Skeletal muscle tissue (tissue), 4 donors: ENCODE measurements around the gene LRRIQ3. TPM values are rescaled to one million over a fixed set of nuclear protein-coding genes. Genes with fewer than 3 reads are reported as not detected.

ENCODE experiments used
- H3K27ac ChIP-seq: one replicate; pipeline ENCODE4 v1.7.0; 2013; ENCODE audit warnings: mild to moderate bottlenecking, low read depth, low read length, inconsistent platforms
- H3K27me3 ChIP-seq, 3 donors: one replicate each; pipeline ENCODE4 v1.7.0; 2013; ENCODE audit warnings: low read length in 3 of 3; ENCODE audit not compliant: control insufficient read depth in 3 of 3, insufficient read depth in 3 of 3
- H3K36me3 ChIP-seq, 3 donors: one replicate each; pipeline ENCODE4 v1.7.0; 2013; ENCODE audit warnings: low read length in 3 of 3; ENCODE audit not compliant: control insufficient read depth in 3 of 3, insufficient read depth in 3 of 3
- H3K4me1 ChIP-seq, 3 donors: one replicate each; pipeline ENCODE4 v1.7.0; 2013; ENCODE audit warnings: low read length in 3 of 3, mild to moderate bottlenecking in 3 of 3; ENCODE audit not compliant: control insufficient read depth in 3 of 3, insufficient read depth in 3 of 3
- H3K4me3 ChIP-seq, 3 donors: one replicate each; pipeline ENCODE4 v1.7.0; 2013; ENCODE audit warnings: low read length in 3 of 3
- H3K9ac ChIP-seq, 3 donors: one replicate each; pipeline ENCODE4 v1.7.0; 2013; ENCODE audit warnings: low read length in 3 of 3, mild to moderate bottlenecking in 3 of 3, moderate library complexity in 2 of 3, low read depth in 1 of 3
- H3K9me3 ChIP-seq, 3 donors: one replicate each; pipeline ENCODE4 v1.7.0; 2013; ENCODE audit warnings: low read length in 3 of 3; ENCODE audit not compliant: control insufficient read depth in 3 of 3
- total RNA-seq: library from RNA; depleted of rRNA; stranded (reverse); fragments of >200 nt; gene quantifications from one replicate; pipeline ENCODE4 v1.2.3, GENCODE V29; 2014
- donor health status: Osteomylitis.

LRRIQ3 gene
- total RNA-seq, 1 donor from 2014 or later = 1.0 TPM

DNA sequence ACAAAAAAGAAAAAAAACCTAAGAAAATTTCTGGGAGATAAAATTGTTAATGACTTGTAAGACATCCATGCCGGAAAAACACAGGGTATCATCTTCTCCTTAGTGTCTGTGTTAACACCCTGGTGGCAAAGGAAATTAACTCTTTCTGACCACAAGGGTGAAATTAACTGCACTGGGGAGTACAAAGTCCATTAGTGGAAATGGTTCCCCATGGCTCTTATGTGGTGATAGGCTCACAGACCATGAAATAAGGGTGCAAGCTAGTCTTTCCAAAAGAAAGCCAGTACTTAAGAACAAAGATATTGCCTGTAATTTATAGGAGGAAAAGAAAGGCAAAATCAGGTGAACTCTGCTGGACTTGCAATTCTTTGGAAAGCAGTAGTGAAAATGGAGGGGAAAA, 185.4 kb downstream of the LRRIQ3 start:
- Histone ChIP-seq H3K27me3 (peaks cover 0 to 3% (median 0%) of the 10 kb centered on the region in 3 donors), H3K9me3 (no peaks in the 10 kb centered on the region), H3K4me3 (no peak overlapping the region), H3K36me3 (no peaks in the 10 kb centered on the region), H3K9ac (no peak overlapping the region), H3K27ac (no peak overlapping the region), H3K4me1 (no peaks in the 10 kb centered on the region)

DNA sequence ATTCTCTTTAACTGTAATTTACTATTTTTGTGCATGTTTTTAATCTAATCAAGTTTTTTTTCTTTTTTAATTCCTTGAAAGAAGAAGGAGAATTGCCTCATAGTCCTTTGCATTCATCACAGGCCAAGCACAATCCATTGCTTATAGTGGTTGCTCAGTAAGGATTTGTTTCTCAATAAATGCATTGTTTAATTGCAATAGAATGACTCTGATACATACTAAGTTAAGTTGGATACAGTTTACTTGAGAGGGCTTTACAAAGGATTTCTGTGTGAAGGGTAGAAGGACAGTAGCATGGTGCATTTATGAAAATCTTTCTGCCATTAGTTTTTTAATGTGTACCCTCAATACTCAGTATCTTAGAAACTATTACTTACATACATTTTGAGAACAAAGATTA, 186.2 kb downstream of the LRRIQ3 start:
- no peak overlapping the region for H3K27ac ChIP-seq

DNA sequence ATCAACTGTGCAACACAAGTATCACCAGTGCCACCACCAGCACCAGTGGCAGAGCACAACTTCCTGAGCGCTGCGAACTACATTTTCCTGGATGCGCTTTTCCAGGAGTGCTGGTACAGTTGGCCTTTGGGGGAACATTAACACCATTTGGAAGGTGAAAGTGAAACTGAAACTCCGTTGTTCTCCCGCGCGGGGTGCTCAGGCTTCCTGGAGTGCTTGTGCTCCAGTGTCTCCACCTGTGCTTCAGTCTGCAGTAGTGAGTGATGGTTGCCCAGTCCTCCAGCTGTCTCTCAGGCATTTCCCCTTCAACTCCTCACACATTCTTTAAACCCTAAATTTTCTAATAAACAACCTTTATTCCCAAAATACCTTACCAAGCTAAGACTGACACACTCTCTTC, 187.8 kb downstream of the LRRIQ3 start:
- Histone ChIP-seq H3K9me3 (no peaks in the 10 kb centered on the region), H3K27ac (no peak overlapping the region), H3K27me3 (peaks cover 0 to 3% (median 0%) of the 10 kb centered on the region in 3 donors), H3K36me3 (no peaks in the 10 kb centered on the region), H3K9ac (no peak overlapping the region), H3K4me1 (no peaks in the 10 kb centered on the region), H3K4me3 (no peak overlapping the region)

More for the DNA sequence above, 186.2 kb downstream of the LRRIQ3 start:
- H3K27me3 ChIP-seq = peaks cover 0 to 3% (median 0%) of the 10 kb centered on the region in 3 donors
- H3K4me3 ChIP-seq = no peak overlapping the region
- no peak overlapping the region for H3K9ac ChIP-seq
- H3K9me3 ChIP-seq = no peaks in the 10 kb centered on the region
- no peaks in the 10 kb centered on the region for H3K4me1 ChIP-seq
- H3K36me3 ChIP-seq = no peaks in the 10 kb centered on the region

DNA sequence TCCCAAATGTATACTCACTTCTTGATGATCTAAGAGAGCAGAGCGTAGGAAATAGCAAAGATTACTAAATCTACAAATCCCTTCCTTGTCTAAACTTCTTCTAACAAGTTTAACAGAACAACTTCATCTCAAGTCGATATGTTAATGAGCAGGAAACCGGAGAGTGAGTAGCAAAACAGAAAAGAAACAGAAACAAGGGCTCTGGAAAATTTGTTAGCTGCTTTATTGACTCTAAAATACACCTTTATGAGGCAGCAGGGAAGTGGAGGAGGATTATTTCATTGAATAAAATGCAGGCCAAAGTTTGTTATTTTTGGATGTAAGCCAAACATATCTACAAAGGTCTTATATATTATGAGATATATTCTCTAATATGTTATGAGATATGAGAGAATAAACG, 192.4 kb downstream of the LRRIQ3 start:
- Histone ChIP-seq H3K9ac (no peak overlapping the region), H3K27me3 (peaks cover 0 to 3% (median 0%) of the 10 kb centered on the region in 3 donors), H3K9me3 (no peaks in the 10 kb centered on the region), H3K4me1 (no peaks in the 10 kb centered on the region), H3K36me3 (no peaks in the 10 kb centered on the region), H3K4me3 (no peak overlapping the region), H3K27ac (no peak overlapping the region)

DNA sequence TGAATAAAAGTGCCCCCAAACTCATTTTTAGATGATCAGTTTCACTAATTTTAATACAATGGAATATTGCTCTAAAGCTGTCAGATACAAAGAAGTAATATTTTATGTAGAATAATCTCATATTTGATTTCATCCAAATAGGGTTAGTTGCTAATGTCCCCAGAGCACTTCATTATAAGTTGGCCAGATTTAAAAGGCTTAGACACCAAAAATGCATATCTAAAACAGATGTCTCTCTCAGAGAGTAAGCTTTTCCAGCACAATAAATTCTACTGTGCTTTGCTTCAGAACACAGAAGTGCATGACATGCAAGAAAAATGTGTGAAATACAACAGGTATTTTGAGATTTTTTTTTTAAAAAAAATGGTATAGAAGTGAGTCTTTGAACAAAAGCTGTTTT, 194.2 kb downstream of the LRRIQ3 start:
- Histone ChIP-seq H3K27me3 (no peaks in the 10 kb centered on the region), H3K4me1 (no peaks in the 10 kb centered on the region), H3K27ac (no peak overlapping the region), H3K9me3 (no peaks in the 10 kb centered on the region), H3K4me3 (no peak overlapping the region), H3K9ac (no peak overlapping the region), H3K36me3 (no peaks in the 10 kb centered on the region)

DNA sequence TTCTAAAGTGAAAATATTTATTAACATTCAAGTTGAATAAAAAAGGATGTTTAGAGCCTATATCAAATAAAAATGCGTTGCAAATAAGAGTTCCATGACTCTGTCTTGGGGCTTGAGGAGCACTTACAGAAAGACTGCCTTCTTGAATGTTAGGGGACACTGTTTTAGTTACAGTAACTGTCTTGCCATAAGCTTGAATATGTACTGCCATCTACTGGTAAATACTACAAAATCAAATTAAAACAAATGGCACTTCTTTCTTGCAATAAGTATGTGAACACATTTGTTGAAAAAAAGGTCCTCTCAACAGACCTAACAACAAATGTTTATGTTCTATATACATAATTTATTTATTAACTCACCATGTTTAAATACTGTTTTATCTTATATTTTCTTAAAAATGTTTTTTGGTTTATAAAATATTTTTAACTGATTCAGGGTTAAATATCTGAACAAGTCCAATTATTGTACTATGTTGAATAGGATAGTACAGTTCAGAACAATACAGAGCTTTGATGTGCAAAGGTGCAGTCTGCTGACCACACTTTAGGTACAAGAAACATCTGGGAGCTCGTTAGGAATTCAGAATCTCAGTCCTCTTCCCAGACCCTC, 199.5 kb downstream of the LRRIQ3 start:
- no peak overlapping the region for H3K4me3 ChIP-seq
- H3K9me3 ChIP-seq = no peaks in the 10 kb centered on the region

DNA sequence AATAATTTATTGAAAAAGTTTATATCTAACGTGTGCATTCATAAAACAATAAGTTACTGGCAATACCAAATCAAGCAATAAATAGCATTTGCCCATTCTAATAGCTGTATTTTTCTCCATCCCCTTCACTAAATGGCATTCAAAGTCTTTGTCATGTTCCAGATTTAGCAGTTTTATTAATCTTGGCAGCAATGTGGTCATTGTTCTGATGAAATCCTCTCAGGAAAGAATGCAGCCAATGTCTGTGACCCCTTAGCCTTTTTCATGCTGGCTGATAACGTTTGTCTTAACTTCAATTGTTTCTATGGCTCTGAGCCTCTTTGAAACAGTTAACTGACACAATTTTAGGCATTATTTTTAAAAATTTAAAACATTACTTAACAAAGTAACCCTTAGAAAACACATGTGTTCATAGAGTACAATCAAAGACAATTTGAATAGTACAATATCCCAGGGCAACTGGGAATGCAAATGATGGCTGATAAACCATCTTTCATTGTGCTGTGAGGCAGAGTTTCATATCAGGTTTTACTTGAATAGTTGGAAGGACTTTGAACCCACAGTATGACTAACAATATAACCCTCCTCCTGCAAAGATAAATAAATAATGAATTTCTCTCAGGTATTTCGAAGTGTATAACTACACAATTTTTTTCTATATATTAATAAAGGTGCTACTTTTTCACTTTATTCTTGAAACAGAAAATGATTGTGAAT, 217.5 kb downstream of the LRRIQ3 start:
- no peak overlapping the region for H3K4me3 ChIP-seq
- no peaks in the 10 kb centered on the region for H3K4me1 ChIP-seq
- H3K9ac ChIP-seq = no peak overlapping the region
- H3K27ac ChIP-seq = no peak overlapping the region
- no peaks in the 10 kb centered on the region for H3K9me3 ChIP-seq
- H3K36me3 ChIP-seq = no peaks in the 10 kb centered on the region
- H3K27me3 ChIP-seq = no peaks in the 10 kb centered on the region

More for the DNA sequence above, 199.5 kb downstream of the LRRIQ3 start:
- H3K27ac ChIP-seq = no peak overlapping the region
- H3K9ac ChIP-seq = no peak overlapping the region
- H3K27me3 ChIP-seq = no peaks in the 10 kb centered on the region
- no peaks in the 10 kb centered on the region for H3K4me1 ChIP-seq
- H3K36me3 ChIP-seq = no peaks in the 10 kb centered on the region

DNA sequence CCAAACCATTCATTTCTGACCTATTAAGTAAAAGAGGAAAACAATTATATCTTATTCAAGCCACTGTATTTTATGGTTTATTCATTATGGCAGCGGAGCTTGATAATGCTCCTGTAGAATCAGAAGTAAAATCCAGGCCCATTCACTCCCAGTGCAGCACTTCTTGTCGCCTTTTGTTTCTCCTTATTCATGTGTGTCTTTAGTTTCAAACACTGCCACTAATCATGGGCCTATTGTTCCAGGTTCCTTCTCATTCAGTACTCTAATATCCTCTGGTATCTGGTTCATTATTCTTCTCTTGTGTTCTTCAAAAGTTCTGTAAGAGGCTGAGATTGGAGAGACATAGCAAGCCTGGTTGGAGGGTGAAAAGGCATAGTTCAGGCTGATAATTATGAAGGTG, 218.3 kb downstream of the LRRIQ3 start:
- no peaks in the 10 kb centered on the region for H3K36me3 ChIP-seq
- no peaks in the 10 kb centered on the region for H3K27me3 ChIP-seq
- H3K4me1 ChIP-seq = no peaks in the 10 kb centered on the region
- H3K27ac ChIP-seq = no peak overlapping the region
- H3K9me3 ChIP-seq = no peaks in the 10 kb centered on the region
- no peak overlapping the region for H3K9ac ChIP-seq
- no peak overlapping the region for H3K4me3 ChIP-seq

DNA sequence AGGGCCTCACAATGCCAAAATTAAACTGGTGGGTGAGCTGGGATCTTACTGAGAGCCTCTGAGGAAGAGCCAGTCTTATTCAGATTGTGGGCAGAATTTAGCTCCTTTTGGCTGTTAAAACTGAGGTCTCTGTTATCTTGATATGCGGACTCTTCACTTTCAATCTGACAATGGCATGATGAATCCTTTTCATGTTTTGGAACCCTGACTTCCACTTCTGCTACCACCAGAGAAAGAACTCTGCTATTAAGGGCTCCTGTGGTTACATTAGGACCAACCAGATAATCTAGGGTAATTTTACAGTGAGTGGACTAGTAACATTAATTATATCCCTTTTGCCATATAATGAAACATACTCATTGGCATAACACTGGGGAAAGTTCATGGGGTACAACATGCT, 219.0 kb downstream of the LRRIQ3 start:
- Histone ChIP-seq H3K27me3 (no peaks in the 10 kb centered on the region), H3K4me3 (no peak overlapping the region), H3K4me1 (no peaks in the 10 kb centered on the region), H3K36me3 (no peaks in the 10 kb centered on the region), H3K27ac (no peak overlapping the region), H3K9me3 (no peaks in the 10 kb centered on the region), H3K9ac (no peak overlapping the region)
